Mucosa of stomach (tissue), 1 donor: ENCODE measurements around the gene ZNF586.
"Not testable (repeated sequence)": the region's sequence is repeated elsewhere in the genome, so short reads cannot be mapped to it uniquely, and the experiment has no call there.

Experiments used
- H3K27me3 ChIP-seq: one replicate; pipeline ENCODE4 v1.7.0; 2013; ENCODE audit warnings: mild to moderate bottlenecking, low read length; ENCODE audit not compliant: control insufficient read depth, insufficient read depth
- H3K36me3 ChIP-seq: one replicate; pipeline ENCODE4 v1.7.0; 2013; ENCODE audit warnings: low read length; ENCODE audit not compliant: control insufficient read depth, insufficient read depth
- H3K4me1 ChIP-seq: one replicate; pipeline ENCODE4 v1.7.0; 2013; ENCODE audit warnings: mild to moderate bottlenecking, low read length; ENCODE audit not compliant: control insufficient read depth, insufficient read depth
- H3K4me3 ChIP-seq: one replicate; pipeline ENCODE4 v1.7.0; 2013; ENCODE audit warnings: low read length
- H3K9ac ChIP-seq: one replicate; pipeline ENCODE4 v1.7.0; 2013; ENCODE audit warnings: mild to moderate bottlenecking, low read length, moderate library complexity
- H3K9me3 ChIP-seq: one replicate; pipeline ENCODE4 v1.7.0; 2013; ENCODE audit warnings: mild to moderate bottlenecking, low read length, moderate library complexity; ENCODE audit not compliant: control insufficient read depth
- donor health status: Pancreatic carcinoma.

ZNF586 gene

DNA sequence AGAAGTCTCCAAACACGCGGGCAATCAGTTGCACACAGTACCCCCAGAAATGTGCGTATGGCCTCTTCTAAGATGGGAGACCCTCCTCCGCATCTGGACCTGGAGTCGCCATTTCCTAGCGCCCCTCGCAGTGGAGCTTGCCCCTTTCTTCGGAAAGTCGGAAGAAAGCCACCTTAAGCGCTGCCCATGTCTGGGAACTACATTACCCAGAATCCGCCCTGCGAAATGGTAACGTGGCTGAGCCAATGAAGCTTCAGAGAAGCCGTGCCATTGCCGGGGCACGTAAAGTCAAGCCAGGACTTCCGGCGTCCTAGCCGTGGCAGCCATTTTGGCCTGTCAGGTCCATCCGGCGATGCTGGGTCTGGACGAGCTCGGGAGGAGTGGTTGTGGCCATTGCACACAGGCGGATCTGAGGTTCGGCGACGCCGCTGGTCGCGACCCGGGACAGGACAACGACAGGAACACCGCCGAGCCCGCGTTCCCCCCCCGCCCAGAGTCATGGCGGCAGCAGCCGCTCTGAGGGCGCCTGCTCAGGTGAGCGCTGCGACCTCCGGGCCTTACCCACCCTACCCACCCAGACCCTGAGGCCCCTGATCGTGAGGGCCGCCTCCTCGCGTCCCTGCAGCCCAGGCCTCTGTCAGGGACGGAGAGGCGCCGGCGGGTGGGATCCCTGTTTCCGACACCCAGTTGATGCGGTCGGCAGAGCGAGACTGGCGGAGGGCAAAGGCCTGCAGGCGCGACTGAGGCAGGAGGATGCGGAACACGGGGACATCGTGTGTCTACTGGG lies at the start of gene ZNF586:
TSS of gene ZNF586 (plus strand) at position 332 of the 787 bp plus-strand sequence. CDS start at position 499, 167 bp downstream.
- Histone ChIP-seq H3K4me1 (no peaks in the 10 kb centered on the region), H3K9ac (peak within 1 kb of the TSS; percentile 67), H3K4me3 (peak within 1 kb of the TSS; percentile 82), H3K36me3 (no peaks in the 10 kb centered on the region), H3K9me3 (no peaks in the 10 kb centered on the region), H3K27me3 (no peaks in the 10 kb centered on the region)

DNA sequence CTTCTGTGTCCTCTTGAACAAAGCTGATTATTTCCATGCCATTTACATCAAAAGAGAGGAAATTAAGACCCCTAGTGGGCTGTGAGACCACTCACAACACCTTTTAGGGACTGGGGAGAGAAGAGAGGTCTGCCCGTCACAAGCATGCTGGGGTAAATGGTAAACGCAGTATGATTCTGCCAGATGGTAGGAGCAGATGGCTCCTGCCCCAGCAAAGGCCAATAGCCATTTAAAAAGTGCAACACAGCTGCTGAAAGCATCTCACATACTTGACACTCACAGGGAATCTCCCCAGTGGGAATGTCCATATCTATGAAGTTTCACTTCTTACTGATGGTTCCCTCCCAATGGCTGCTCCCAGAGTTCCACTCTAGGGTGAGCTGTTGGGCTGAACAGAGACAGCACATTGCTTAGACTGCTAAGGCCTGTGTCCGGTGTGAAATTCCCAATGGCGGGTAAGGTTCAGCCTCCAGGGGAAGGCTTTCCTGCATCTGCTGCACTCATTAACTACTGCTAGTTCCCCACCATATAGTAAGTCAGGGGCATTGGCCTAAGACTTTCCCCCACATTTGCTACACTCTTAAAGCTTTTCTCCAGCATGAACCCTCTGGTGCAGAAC lies 49.5 kb upstream of the ZNF586 start:
- Histone ChIP-seq H3K4me3 (no peak overlapping the region), H3K36me3 (peaks cover 17% of the 10 kb centered on the region), H3K27me3 (no peaks in the 10 kb centered on the region), H3K9me3 (peaks cover 22% of the 10 kb centered on the region), H3K4me1 (no peaks in the 10 kb centered on the region), H3K9ac (no peak overlapping the region)

DNA sequence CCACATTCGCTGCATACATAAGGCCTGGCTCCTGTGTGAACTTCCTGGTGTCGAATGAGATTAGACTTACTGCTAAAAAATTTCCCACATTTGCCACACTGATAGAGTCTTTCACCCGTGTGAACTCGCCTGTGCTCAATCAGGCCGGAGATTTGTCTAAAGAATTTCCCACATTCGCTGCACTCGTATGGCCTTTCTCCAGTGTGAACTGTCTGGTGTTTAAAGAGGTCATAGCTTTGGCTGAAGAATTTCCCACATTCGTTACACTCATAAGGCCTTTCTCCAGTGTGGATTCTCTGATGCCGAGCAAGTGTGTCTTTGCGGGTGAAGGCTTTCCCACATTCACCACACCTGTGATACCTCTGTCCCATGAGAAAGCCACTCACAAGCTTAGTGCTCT lies 48.6 kb upstream of the ZNF586 start:
- Histone ChIP-seq H3K4me3 (no peak overlapping the region), H3K36me3 (peaks cover 17% of the 10 kb centered on the region), H3K9me3 (peaks cover 22% of the 10 kb centered on the region)

DNA sequence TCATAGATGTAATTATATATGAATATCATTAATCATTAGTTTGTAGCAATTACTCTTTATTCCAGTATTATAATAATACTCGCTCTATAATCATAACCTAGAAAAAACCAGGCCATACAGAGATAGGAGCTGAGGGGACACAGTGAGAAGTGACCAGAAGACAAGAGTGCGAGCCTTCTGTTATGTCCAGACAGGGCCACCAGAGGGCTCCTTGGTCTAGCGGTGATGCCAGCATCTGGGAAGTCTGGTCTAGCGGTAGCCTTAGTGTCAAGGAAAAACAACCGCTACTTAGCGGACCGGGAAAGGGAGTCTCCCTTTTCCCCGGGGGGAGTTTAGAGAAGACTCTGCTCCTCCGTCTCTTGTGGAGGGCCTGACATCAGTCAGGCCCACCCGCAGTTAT lies 31.2 kb upstream of the ZNF586 start:
- H3K9me3 ChIP-seq, H3K4me1 ChIP-seq, H3K27me3 ChIP-seq, H3K9ac ChIP-seq, H3K36me3 ChIP-seq, H3K4me3 ChIP-seq: not testable (repeated sequence)

More for the DNA sequence above, 48.6 kb upstream of the ZNF586 start:
- Histone ChIP-seq H3K4me1 (no peaks in the 10 kb centered on the region), H3K27me3 (no peaks in the 10 kb centered on the region), H3K9ac (no peak overlapping the region)

DNA sequence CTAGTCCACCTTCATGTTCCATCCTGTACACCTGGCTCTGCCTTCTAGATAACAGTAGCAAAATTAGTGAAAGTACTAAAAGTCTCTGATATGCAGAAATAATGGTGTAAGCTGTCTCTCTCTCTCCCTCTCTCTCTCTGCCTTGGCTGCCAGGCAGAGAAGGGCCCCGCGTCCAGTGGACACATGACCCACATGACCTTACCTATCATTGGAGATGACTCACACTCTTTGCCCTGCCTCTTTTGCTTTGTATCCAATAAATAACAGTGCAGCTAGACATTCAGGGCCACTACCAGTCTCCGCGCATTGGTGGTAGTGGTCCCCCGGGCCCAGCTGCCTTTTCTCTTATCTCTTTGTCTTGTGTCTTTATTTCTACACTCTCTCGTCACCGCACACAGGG lies 30.7 kb upstream of the ZNF586 start:
- H3K27me3 ChIP-seq, H3K4me1 ChIP-seq, H3K9me3 ChIP-seq, H3K9ac ChIP-seq, H3K4me3 ChIP-seq, H3K36me3 ChIP-seq: not testable (repeated sequence)

DNA sequence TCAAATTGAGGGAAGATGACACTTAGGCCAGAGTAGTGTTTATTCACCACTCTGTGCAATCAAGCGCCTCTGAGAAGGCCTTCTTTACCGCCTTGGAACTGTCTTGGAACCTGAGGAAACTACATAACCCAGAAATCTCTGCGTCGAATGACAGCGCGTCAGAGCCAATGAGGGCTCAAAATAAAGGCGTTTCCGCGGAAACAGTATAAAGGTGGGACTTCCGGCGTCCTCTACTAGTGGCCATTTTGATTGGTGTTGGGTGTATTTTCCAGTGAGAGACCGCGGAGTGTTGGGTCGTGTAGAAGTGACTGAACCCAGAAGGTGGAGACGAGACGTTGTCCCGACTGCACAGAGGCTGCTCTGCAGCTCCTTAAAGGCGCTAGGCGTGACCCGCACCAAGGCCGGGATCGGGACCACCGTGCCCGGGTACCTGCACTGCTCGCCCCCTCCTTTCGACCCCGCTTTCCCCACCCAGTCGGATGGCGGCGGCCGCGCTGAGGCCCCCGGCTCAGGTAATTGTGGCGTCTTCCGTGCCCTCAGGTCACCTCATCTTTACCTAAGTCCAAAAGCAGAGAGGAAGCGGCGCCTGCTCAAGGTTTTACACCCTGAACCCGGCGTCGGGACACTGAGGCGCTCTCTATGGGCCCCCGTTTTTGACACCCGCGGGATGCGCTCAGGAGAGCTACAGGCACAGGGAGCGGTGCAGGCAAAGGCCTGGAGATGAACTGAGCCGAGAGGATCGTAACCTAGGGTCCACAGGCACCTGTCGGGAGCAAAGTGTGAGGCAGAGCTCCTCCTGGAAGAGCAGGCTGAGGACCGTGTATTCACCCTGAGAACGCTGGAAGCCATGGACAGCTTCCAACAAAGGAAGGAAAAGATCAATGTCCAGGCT lies 22.6 kb upstream of the ZNF586 start, which contains the start of gene ZNF776:
TSS of gene ZNF776 (plus strand) at position 236 of the 892 bp plus-strand sequence. CDS start at position 480, 244 bp downstream.
- H3K9me3 ChIP-seq, result peaks cover 5% of the 10 kb centered on the region
- peak within 1 kb of the TSS; percentile 89 for H3K9ac ChIP-seq
- no peaks in the 10 kb centered on the region for H3K4me1 ChIP-seq
- peaks cover 13% of the 10 kb centered on the region for H3K36me3 ChIP-seq
- peak within 1 kb of the TSS; percentile 61 for H3K4me3 ChIP-seq
- no peaks in the 10 kb centered on the region for H3K27me3 ChIP-seq

DNA sequence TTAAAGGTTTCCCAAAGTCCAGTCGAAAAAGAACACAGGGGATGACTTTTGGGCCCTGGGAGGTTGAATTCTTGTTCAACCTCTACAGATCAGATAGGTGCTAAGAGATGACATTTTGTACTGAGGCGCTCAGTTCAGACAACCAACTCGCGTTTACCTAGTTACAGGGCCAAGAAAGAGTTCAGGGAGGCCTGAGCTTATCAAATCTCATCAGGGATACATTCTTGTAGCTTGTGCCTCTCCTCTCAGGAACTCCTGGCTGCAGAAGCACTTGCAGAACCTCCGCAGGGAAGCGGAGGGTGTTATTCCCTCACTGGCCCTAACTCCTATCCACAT lies 22.0 kb upstream of the ZNF586 start:
- H3K9ac ChIP-seq, result peak overlapping the region; percentile 89
- peaks cover 7% of the 10 kb centered on the region for H3K9me3 ChIP-seq
- H3K36me3 ChIP-seq, result peaks cover 15% of the 10 kb centered on the region
- H3K27me3 ChIP-seq, result no peaks in the 10 kb centered on the region
- no peaks in the 10 kb centered on the region for H3K4me1 ChIP-seq
- peak overlapping the region; percentile 61 for H3K4me3 ChIP-seq

DNA sequence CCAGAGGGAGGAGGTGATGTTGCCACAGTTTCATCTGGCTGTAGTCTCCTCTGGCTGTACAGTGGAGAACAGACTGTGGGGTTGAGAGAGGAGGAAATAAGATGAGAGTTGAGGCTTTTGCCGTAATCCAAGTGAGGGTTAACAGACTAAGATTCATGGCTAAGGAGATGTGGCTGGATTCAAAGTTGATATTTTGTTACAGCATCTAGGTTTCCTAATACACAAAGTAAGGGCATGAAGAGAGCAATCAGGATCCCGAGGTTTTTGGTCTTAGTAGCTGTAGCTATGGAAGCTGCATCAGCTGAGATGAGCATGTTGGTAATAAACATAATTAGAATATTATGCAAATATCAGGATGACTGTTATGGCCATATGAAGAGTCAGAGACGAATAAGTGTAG lies 21.4 kb upstream of the ZNF586 start:
- H3K36me3 ChIP-seq, result peaks cover 21% of the 10 kb centered on the region
- H3K4me3 ChIP-seq, result peak overlapping the region; percentile 61

DNA sequence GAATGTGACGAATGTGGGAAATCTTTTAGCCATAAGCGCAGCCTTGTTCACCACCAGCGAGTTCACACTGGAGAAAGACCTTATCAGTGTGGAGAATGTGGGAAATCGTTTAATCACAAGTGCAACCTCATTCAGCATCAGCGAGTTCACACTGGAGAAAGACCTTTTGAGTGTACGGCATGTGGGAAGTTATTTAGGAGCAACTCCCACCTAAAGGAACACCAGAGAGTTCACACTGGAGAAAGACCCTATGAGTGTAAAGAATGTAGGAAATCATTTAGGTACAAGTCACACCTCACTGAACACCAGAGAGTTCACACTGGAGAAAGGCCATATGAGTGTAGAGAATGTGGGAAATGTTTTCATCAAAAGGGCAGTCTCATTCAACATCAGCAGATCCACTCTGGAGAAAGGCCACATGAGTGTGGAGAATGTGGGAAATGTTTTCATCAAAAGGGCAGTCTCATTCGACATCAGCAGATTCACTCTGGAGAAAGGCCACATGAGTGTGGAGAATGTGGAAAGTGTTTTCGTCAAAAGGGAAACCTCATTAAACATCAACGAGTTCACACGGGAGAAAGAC lies 15.3 kb upstream of the ZNF586 start:
- peaks cover 29% of the 10 kb centered on the region for H3K36me3 ChIP-seq
- no peaks in the 10 kb centered on the region for H3K27me3 ChIP-seq
- H3K9me3 ChIP-seq, result peaks cover 22% of the 10 kb centered on the region
- H3K4me1 ChIP-seq, result no peaks in the 10 kb centered on the region
- H3K4me3 ChIP-seq, result no peak overlapping the region
- H3K9ac ChIP-seq, result no peak overlapping the region

More for the DNA sequence above, 21.4 kb upstream of the ZNF586 start:
- no peaks in the 10 kb centered on the region for H3K27me3 ChIP-seq
- H3K9ac ChIP-seq, result peak overlapping the region; percentile 89
- peaks cover 10% of the 10 kb centered on the region for H3K9me3 ChIP-seq
- no peaks in the 10 kb centered on the region for H3K4me1 ChIP-seq

DNA sequence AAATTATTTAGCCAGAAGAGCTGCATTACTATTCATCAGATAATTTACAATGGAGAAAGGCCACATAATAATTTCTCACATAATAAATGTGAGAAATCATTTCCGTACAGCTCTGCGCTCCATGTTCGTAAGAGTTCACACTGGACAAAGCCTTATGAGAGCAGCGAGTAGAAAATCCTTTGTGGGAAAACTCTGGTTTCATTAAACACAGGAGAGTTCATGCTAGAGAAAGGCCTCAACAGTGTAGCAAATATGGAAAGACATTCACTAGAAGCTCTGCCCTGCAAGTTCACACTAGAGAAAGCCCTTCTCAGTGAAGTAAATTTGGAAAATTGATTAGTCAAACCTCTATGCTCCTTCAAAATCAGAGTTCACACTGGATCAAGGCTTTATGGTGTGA lies 14.4 kb upstream of the ZNF586 start:
- H3K9me3 ChIP-seq, result peaks cover 17% of the 10 kb centered on the region
- no peaks in the 10 kb centered on the region for H3K4me1 ChIP-seq
- H3K36me3 ChIP-seq, result peaks cover 22% of the 10 kb centered on the region
- H3K4me3 ChIP-seq, result no peak overlapping the region
- H3K27me3 ChIP-seq, result no peaks in the 10 kb centered on the region
- no peak overlapping the region for H3K9ac ChIP-seq

DNA sequence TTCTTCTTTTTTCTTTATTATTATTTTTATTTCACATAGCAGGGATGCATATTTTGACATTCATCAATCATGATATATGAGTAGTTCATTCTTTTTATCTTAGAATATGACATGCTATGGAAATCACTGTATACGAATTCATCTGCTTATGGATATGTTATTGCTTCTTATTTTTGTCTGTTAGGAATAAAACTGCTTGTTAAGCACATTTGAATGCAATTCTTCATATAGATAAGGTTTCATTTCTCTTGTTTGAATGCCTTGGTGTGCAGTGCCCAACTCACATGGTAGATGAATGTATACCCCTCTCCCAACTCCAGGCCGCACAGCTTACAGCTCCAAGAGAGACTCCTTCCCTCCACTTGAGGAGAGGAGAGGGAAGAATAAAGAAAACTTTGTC lies 11.5 kb upstream of the ZNF586 start:
- Histone ChIP-seq H3K36me3 (peaks cover 9% of the 10 kb centered on the region), H3K27me3 (no peaks in the 10 kb centered on the region), H3K9ac (no peak overlapping the region), H3K4me1 (no peaks in the 10 kb centered on the region), H3K9me3 (peaks cover 12% of the 10 kb centered on the region), H3K4me3 (no peak overlapping the region)
